Liver (tissue), 9 donors: ENCODE results near the gene KRTAP4-4. TPM values are rescaled to one million over a fixed set of nuclear protein-coding genes. Genes with fewer than 3 reads are reported as not detected.
"Not testable (repeated sequence)": the region's sequence is repeated elsewhere in the genome, so short reads cannot be mapped to it uniquely, and the experiment has no call there.

Source experiments
- DNase-seq: peaks from one replicate; pipeline ENCODE4 v3.0.0-alpha.2; 2017; ENCODE audit warnings: low spot score
- H3K27ac ChIP-seq, 2 donors: one replicate each; pipeline ENCODE4 v1.7.0; 2013; ENCODE audit warnings: inconsistent platforms in 2 of 2, low read length in 2 of 2, control low read depth in 1 of 2, low read depth in 1 of 2, mild to moderate bottlenecking in 1 of 2
- H3K27me3 ChIP-seq, 4 donors: one replicate each; pipeline versions ENCODE4 v1.6.1 to v1.7.0; 2013; ENCODE audit warnings: low read length in 3 of 4, inconsistent platforms in 1 of 4, mild to moderate bottlenecking in 1 of 4, moderate library complexity in 1 of 4; ENCODE audit not compliant: control insufficient read depth in 4 of 4, insufficient read depth in 4 of 4
- H3K36me3 ChIP-seq, 4 donors: one replicate each; pipeline versions ENCODE4 v1.6.1 to v1.7.0; 2013; ENCODE audit warnings: low read length in 3 of 4, mild to moderate bottlenecking in 3 of 4, low read depth in 1 of 4, moderate library complexity in 1 of 4; ENCODE audit not compliant: control insufficient read depth in 4 of 4, insufficient read depth in 3 of 4
- H3K4me1 ChIP-seq, 4 donors: one replicate each; pipeline versions ENCODE4 v1.6.1 to v1.7.0; 2013; ENCODE audit warnings: low read length in 3 of 4, mild to moderate bottlenecking in 3 of 4, moderate library complexity in 1 of 4; ENCODE audit not compliant: control insufficient read depth in 4 of 4, insufficient read depth in 4 of 4
- H3K4me3 ChIP-seq, 3 donors: one replicate each; pipeline versions ENCODE4 v1.6.1 to v1.7.0; 2013; ENCODE audit warnings: low read length in 3 of 3, control low read depth in 1 of 3, low read depth in 1 of 3, mild to moderate bottlenecking in 1 of 3
- H3K9ac ChIP-seq, 2 donors: one replicate each; pipeline ENCODE4 v1.7.0; 2013; ENCODE audit warnings: low read length in 2 of 2, mild to moderate bottlenecking in 2 of 2, moderate library complexity in 2 of 2, control low read depth in 1 of 2, low read depth in 1 of 2
- H3K9me3 ChIP-seq, 4 donors: one replicate each; pipeline versions ENCODE4 v1.6.1 to v1.7.0; 2013; ENCODE audit warnings: low read length in 3 of 4; ENCODE audit not compliant: control insufficient read depth in 4 of 4
- EGR1 ChIP-seq, 2 donors: IDR thresholded peaks; 2 replicates each; pipeline ENCODE4 v1.6.1; 2016 to 2018; ENCODE audit warnings: antibody characterized with exemption in 2 of 2, low read depth in 2 of 2
- FOXA1 ChIP-seq: IDR thresholded peaks from 2 replicates; pipeline ENCODE4 v1.6.1; 2016; ENCODE audit warnings: antibody characterized with exemption
- FOXA2 ChIP-seq: IDR thresholded peaks from 2 replicates; pipeline ENCODE4 v1.6.1; 2016; ENCODE audit warnings: antibody characterized with exemption
- GABPA ChIP-seq, 2 donors: IDR thresholded peaks in 1 of 2; conservative IDR thresholded peaks in 1 of 2; 2 replicates each; pipeline ENCODE4 v1.6.1; 2016; ENCODE audit warnings: antibody characterized with exemption in 2 of 2, mild to moderate bottlenecking in 1 of 2, moderate library complexity in 1 of 2
- HNF4G ChIP-seq: IDR thresholded peaks from 2 replicates; pipeline ENCODE4 v1.6.1; 2016; ENCODE audit warnings: antibody characterized with exemption
- NR2F2 ChIP-seq: IDR thresholded peaks from 2 replicates; pipeline ENCODE4 v1.6.1; 2016; ENCODE audit warnings: antibody characterized with exemption
- RAD21 ChIP-seq, 2 donors: IDR thresholded peaks; 2 replicates each; pipeline ENCODE4 v1.6.1; 2016; ENCODE audit warnings: antibody characterized with exemption in 2 of 2, mild to moderate bottlenecking in 2 of 2
- RXRA ChIP-seq, 2 donors: IDR thresholded peaks; 2 replicates each; pipeline ENCODE4 v1.6.1; 2017 to 2018; ENCODE audit warnings: antibody characterized with exemption in 2 of 2, mild to moderate bottlenecking in 1 of 2
- SP1 ChIP-seq: IDR thresholded peaks from 2 replicates; pipeline ENCODE4 v1.6.1; 2018; ENCODE audit warnings: antibody characterized with exemption, mild to moderate bottlenecking
- TAF1 ChIP-seq: conservative IDR thresholded peaks from 2 replicates; pipeline ENCODE4 v1.6.1; 2016; ENCODE audit warnings: antibody characterized with exemption, mild to moderate bottlenecking
- YY1 ChIP-seq: IDR thresholded peaks from 2 replicates; pipeline ENCODE4 v1.6.1; 2016; ENCODE audit warnings: antibody characterized with exemption, mild to moderate bottlenecking
- WGBS: extraction: QIAGEN DNeasy Blood & Tissue Kit; methylation state at CpG from one replicate; pipeline ENCODE4 v1.1.7; 2013; 5-methylcytosine and 5-hydroxymethylcytosine counted together
- polyA plus RNA-seq, 2 donors: library from polyadenylated mRNA; stranded (reverse) in 1 of 2; unstranded in 1 of 2; fragments of 200-250 nt in 1 of 2; fragments of >200 nt in 1 of 2; fragmentation: Nextera tagmentation in 1 of 2; extraction: Ambion mirVana in 1 of 2; gene quantifications; one replicate each; pipeline versions ENCODE4 v1.2.1 to v1.2.3, GENCODE V29; 2013 to 2015
- total RNA-seq, 2 donors: library from RNA; depleted of rRNA; stranded (reverse); fragments of >200 nt; gene quantifications; one replicate each; pipeline ENCODE4 v1.2.3, GENCODE V29; 2014
- TF ChIP-seq, protein P1 (sequence below): fragments of 150-350 bp; IDR thresholded peaks from 2 replicates; pipeline ENCODE4 v1.5.1; 2017; ENCODE audit warnings: improper control_type of control experiment, low read depth, low read length; ENCODE audit not compliant: missing input control
- TF ChIP-seq, protein P2 (sequence below): IDR thresholded peaks from 2 replicates; pipeline ENCODE4 v1.6.1; 2016; ENCODE audit warnings: antibody characterized with exemption, mild to moderate bottlenecking
- TF ChIP-seq, protein P3 (sequence below): IDR thresholded peaks from 2 replicates; pipeline ENCODE4 v1.6.1; 2016; ENCODE audit warnings: antibody characterized with exemption
- TF ChIP-seq, protein P4 (sequence below): IDR thresholded peaks from 2 replicates; pipeline ENCODE4 v1.6.1; 2016; ENCODE audit warnings: antibody characterized with exemption
- donor health status: healthy.
- donor health status: healthy.
- donor health status: healthy.
- donor health status: healthy.
- donor health status: healthy.

The KRTAP4-4 gene
- total and polyA plus RNA-seq, 4 donors = not detected

DNA sequence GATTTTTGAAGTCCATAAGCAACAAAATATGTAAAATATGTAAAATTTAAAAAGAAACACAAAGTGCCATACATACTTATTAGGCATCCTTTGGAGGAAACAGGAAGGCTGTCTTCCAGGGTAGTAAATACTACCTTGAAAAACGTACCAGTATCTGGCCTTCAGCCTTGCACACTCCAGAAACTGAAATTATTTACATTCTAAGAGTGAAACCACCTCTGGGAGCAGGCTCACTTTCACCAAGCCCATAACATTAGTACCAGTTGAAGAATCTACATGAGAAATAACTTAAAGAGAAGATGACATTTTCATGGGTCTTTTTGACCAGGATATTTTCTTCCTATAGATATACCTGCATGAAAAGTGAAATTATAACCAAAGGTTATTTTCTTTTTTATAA lies 35.5 kb upstream of the KRTAP4-4 start:
- Histone ChIP-seq H3K9me3 (no peaks in the 10 kb centered on the region), H3K9ac (no peak overlapping the region), H3K36me3 (no peaks in the 10 kb centered on the region), H3K4me3 (no peak overlapping the region), H3K4me1 (no peaks in the 10 kb centered on the region), H3K27ac (no peak overlapping the region), H3K27me3 (no peaks in the 10 kb centered on the region)
- TF ChIP-seq EGR1 (IDR thresholded peaks at IDR 0.05; ENCODE audit: low read depth in 2 of 2) = no peak
- TF ChIP-seq, protein P1, sequence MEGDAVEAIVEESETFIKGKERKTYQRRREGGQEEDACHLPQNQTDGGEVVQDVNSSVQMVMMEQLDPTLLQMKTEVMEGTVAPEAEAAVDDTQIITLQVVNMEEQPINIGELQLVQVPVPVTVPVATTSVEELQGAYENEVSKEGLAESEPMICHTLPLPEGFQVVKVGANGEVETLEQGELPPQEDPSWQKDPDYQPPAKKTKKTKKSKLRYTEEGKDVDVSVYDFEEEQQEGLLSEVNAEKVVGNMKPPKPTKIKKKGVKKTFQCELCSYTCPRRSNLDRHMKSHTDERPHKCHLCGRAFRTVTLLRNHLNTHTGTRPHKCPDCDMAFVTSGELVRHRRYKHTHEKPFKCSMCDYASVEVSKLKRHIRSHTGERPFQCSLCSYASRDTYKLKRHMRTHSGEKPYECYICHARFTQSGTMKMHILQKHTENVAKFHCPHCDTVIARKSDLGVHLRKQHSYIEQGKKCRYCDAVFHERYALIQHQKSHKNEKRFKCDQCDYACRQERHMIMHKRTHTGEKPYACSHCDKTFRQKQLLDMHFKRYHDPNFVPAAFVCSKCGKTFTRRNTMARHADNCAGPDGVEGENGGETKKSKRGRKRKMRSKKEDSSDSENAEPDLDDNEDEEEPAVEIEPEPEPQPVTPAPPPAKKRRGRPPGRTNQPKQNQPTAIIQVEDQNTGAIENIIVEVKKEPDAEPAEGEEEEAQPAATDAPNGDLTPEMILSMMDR = no peak
- no peak for TF ChIP-seq SP1
- WGBS = 40% methylated on average over 1 of the region's 1 CpG
- no peak for DNase-seq

DNA sequence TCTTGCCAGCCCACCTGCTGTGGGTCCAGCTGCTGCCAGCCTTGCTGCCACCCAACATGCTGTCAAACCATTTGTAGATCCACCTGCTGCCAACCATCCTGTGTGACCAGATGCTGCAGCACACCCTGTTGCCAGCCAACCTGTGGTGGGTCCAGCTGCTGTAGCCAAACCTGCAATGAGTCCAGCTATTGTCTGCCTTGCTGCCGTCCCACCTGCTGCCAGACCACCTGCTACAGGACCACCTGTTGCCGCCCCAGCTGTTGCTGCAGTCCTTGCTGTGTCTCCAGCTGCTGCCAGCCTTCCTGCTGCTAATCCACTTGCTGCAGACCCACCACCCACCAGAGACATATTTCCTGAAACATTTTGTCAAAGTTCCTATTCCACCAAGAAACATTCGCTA lies 29.8 kb upstream of the KRTAP4-4 start:
- WGBS = 79% methylated on average over 3 of the region's 3 CpGs

DNA sequence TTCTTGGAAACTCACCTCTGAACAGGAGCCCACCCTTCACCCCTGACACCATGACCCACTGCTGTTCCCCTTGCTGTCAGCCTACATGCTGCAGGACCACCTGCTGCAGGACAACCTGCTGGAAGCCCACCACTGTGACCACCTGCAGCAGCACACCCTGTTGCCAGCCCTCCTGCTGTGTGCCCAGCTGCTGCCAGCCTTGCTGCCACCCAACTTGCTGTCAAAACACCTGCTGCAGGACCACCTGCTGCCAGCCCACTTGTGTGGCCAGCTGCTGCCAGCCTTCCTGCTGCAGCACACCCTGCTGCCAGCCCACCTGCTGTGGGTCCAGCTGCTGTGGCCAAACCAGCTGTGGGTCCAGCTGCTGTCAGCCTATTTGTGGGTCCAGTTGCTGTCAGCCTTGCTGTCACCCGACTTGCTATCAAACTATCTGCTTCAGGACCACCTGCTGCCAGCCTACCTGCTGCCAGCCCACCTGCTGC lies 29.3 kb upstream of the KRTAP4-4 start, which contains the start of gene KRTAP9-1:
Gene KRTAP9-1, plus strand, starts transcription at position 51 of the 482 bp plus-strand sequence. Its CDS starts 0 bp downstream, at position 51.
- H3K9me3 ChIP-seq, H3K4me1 ChIP-seq, H3K27ac ChIP-seq, H3K9ac ChIP-seq, H3K36me3 ChIP-seq, H3K27me3 ChIP-seq, H3K4me3 ChIP-seq, DNase-seq: not testable (repeated sequence)
- 64% methylated on average over 1 of the region's 1 CpG for WGBS

More for the DNA sequence above, 29.8 kb upstream of the KRTAP4-4 start:
- TF ChIP-seq FOXA2 (no peak), GABPA (IDR thresholded peaks at IDR 0.05 in 1 of 2, conservative IDR thresholded peaks at IDR 0.05 in 1 of 2) (no peak), EGR1 (IDR thresholded peaks at IDR 0.05; ENCODE audit: low read depth in 2 of 2) (no peak), RXRA (IDR thresholded peaks at IDR 0.05) (no peak), NR2F2 (no peak), FOXA1 (no peak), RAD21 (IDR thresholded peaks at IDR 0.05) (no peak), YY1 (no peak), SP1 (no peak), HNF4G (no peak), TAF1 (no peak)
- TF ChIP-seq, protein P2, sequence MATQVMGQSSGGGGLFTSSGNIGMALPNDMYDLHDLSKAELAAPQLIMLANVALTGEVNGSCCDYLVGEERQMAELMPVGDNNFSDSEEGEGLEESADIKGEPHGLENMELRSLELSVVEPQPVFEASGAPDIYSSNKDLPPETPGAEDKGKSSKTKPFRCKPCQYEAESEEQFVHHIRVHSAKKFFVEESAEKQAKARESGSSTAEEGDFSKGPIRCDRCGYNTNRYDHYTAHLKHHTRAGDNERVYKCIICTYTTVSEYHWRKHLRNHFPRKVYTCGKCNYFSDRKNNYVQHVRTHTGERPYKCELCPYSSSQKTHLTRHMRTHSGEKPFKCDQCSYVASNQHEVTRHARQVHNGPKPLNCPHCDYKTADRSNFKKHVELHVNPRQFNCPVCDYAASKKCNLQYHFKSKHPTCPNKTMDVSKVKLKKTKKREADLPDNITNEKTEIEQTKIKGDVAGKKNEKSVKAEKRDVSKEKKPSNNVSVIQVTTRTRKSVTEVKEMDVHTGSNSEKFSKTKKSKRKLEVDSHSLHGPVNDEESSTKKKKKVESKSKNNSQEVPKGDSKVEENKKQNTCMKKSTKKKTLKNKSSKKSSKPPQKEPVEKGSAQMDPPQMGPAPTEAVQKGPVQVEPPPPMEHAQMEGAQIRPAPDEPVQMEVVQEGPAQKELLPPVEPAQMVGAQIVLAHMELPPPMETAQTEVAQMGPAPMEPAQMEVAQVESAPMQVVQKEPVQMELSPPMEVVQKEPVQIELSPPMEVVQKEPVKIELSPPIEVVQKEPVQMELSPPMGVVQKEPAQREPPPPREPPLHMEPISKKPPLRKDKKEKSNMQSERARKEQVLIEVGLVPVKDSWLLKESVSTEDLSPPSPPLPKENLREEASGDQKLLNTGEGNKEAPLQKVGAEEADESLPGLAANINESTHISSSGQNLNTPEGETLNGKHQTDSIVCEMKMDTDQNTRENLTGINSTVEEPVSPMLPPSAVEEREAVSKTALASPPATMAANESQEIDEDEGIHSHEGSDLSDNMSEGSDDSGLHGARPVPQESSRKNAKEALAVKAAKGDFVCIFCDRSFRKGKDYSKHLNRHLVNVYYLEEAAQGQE = no peak
- TF ChIP-seq, protein P1 = no peak
- TF ChIP-seq, protein P3, sequence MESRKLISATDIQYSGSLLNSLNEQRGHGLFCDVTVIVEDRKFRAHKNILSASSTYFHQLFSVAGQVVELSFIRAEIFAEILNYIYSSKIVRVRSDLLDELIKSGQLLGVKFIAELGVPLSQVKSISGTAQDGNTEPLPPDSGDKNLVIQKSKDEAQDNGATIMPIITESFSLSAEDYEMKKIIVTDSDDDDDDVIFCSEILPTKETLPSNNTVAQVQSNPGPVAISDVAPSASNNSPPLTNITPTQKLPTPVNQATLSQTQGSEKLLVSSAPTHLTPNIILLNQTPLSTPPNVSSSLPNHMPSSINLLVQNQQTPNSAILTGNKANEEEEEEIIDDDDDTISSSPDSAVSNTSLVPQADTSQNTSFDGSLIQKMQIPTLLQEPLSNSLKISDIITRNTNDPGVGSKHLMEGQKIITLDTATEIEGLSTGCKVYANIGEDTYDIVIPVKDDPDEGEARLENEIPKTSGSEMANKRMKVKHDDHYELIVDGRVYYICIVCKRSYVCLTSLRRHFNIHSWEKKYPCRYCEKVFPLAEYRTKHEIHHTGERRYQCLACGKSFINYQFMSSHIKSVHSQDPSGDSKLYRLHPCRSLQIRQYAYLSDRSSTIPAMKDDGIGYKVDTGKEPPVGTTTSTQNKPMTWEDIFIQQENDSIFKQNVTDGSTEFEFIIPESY = no peak
- TF ChIP-seq, protein P4, sequence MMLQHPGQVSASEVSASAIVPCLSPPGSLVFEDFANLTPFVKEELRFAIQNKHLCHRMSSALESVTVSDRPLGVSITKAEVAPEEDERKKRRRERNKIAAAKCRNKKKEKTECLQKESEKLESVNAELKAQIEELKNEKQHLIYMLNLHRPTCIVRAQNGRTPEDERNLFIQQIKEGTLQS = no peak
- no peak overlapping the region for H3K27ac ChIP-seq
- H3K36me3 ChIP-seq = no peaks in the 10 kb centered on the region
- no peak overlapping the region for H3K4me3 ChIP-seq
- peaks cover 0 to 4% (median 0%) of the 10 kb centered on the region in 4 donors for H3K27me3 ChIP-seq
- H3K9ac ChIP-seq = no peak overlapping the region
- no peak for DNase-seq
- H3K9me3 ChIP-seq = no peaks in the 10 kb centered on the region
- H3K4me1 ChIP-seq = no peaks in the 10 kb centered on the region
